Measurements from ENCODE around the gene ZNF598.

- TF ChIP-seq EP300 (conservative IDR thresholded peaks at IDR 0.05; ENCODE audit: poor library complexity, severe bottlenecking): no peak
- no peak for TF ChIP-seq TAF1 (IDR thresholded peaks at IDR 0.05; ENCODE audit: low read depth)
- TF ChIP-seq EZH2 (IDR thresholded peaks at IDR 0.05; ENCODE audit: borderline replicate concordance, insufficient read depth, low read length, poor library complexity, severe bottlenecking): no peak
- TF ChIP-seq CTCF (IDR thresholded peaks at IDR 0.05; ENCODE audit: poor library complexity, severe bottlenecking): no peak
- no peak for TF ChIP-seq REST (IDR thresholded peaks at IDR 0.05; ENCODE audit: borderline replicate concordance)
- TF ChIP-seq POLR2AphosphoS5 (IDR thresholded peaks at IDR 0.05): no peak
- no peak for TF ChIP-seq SMC3 (conservative IDR thresholded peaks at IDR 0.05; ENCODE audit: poor library complexity)
- TF ChIP-seq RAD21 (conservative IDR thresholded peaks at IDR 0.05): no peak
Measured at GRCh38 chr16:2046893-2047329, 37.3 kb upstream of the ZNF598 start.
